NT2/D1 (cell line): Measurements from ENCODE around the gene ITGAE.

ENCODE experiments used
- SUZ12 ChIP-seq: IDR thresholded peaks from 2 replicates; pipeline ENCODE4 v1.6.1; 2011; ENCODE audit not compliant: insufficient read length, insufficient read depth; ENCODE audit errors: extremely low read depth
- YY1 ChIP-seq: IDR thresholded peaks from 2 replicates; pipeline ENCODE4 v1.6.1; 2011; ENCODE audit not compliant: insufficient read length, insufficient read depth
- ZNF274 ChIP-seq: IDR thresholded peaks from 2 replicates; pipeline ENCODE4 v1.6.1; 2011; ENCODE audit warnings: mild to moderate bottlenecking, low read depth, low read length

GRCh38 chr17:3772764-3773163 is 28.2 kb downstream of the ITGAE start:
- TF ChIP-seq YY1, result no peak
- TF ChIP-seq SUZ12, result no peak
- no peak for TF ChIP-seq ZNF274
